ENCODE data around the gene RPRML. TPM values are rescaled to one million over a fixed set of nuclear protein-coding genes. Genes with fewer than 3 reads are reported as not detected.

The RPRML gene
- total RNA-seq, 1 experiment from 2014 or later: not detected

- H3K4me1 ChIP-seq (ENCODE audit: insufficient read depth, low read length, poor library complexity, severe bottlenecking): no peaks in the 10 kb centered on the region
- H3K4me3 ChIP-seq (ENCODE audit: low read depth, low read length, poor library complexity, severe bottlenecking): no peak overlapping the region
- ChIA-PET CTCF (no interaction called here), POLR2A (ENCODE audit: low non-redundant PET) (no interaction called here)
- TF ChIP-seq CTCF (conservative IDR thresholded peaks at IDR 0.05; ENCODE audit: low read depth, low read length) (no peak), EZH2 (IDR thresholded peaks at IDR 0.05; ENCODE audit: borderline replicate concordance, low read depth, low read length, poor library complexity, severe bottlenecking) (no peak)
- peaks cover 16% of the 10 kb centered on the region for H3K27me3 ChIP-seq (replicated peaks; ENCODE audit: insufficient read depth, low read depth, low read length, poor library complexity)
- DNase-seq (ENCODE audit: low spot score): no peak
- intact Hi-C loops (cut with micrococcal nuclease; ENCODE audit: unreplicated experiment): no loop called here
- no peaks in the 10 kb centered on the region for H3K36me3 ChIP-seq (ENCODE audit: insufficient read depth, low read length, poor library complexity, severe bottlenecking)
- BruUV-seq (replicated peaks): no TSS peak
- no peaks in the 10 kb centered on the region for H3K9me3 ChIP-seq (ENCODE audit: low read depth, low read length, poor library complexity, severe bottlenecking)
- H3K27ac ChIP-seq (ENCODE audit: low read depth, low read length, poor library complexity, severe bottlenecking): no peak overlapping the region
Measured at GRCh38 chr17:46984341-46984740, 5.3 kb upstream of the RPRML start.

GRCh38 chr17:46983782-46984181, 4.7 kb upstream of the RPRML start:
- no peak overlapping the region for H3K4me3 ChIP-seq (ENCODE audit: low read depth, low read length, poor library complexity, severe bottlenecking)
- H3K9me3 ChIP-seq (ENCODE audit: low read depth, low read length, poor library complexity, severe bottlenecking): no peaks in the 10 kb centered on the region
- TF ChIP-seq EZH2 (IDR thresholded peaks at IDR 0.05; ENCODE audit: borderline replicate concordance, low read depth, low read length, poor library complexity, severe bottlenecking) (no peak), CTCF (conservative IDR thresholded peaks at IDR 0.05; ENCODE audit: low read depth, low read length) (no peak)
- intact Hi-C loops (cut with micrococcal nuclease; ENCODE audit: unreplicated experiment): no loop called here
- H3K27me3 ChIP-seq (replicated peaks; ENCODE audit: insufficient read depth, low read depth, low read length, poor library complexity): peaks cover 22% of the 10 kb centered on the region
- H3K4me1 ChIP-seq (ENCODE audit: insufficient read depth, low read length, poor library complexity, severe bottlenecking): no peaks in the 10 kb centered on the region
- CTCF ChIA-PET: no interaction called here
- no peaks in the 10 kb centered on the region for H3K36me3 ChIP-seq (ENCODE audit: insufficient read depth, low read length, poor library complexity, severe bottlenecking)
- no peak overlapping the region for H3K27ac ChIP-seq (ENCODE audit: low read depth, low read length, poor library complexity, severe bottlenecking)
- DNase-seq (ENCODE audit: low spot score): no peak
- BruUV-seq (replicated peaks): no TSS peak
- POLR2A ChIA-PET (ENCODE audit: low non-redundant PET): no interaction called here

GRCh38 chr17:46982577-46982976, 3.5 kb upstream of the RPRML start:
- DNase-seq (ENCODE audit: low spot score): no peak
- intact Hi-C loops (cut with micrococcal nuclease; ENCODE audit: unreplicated experiment): no loop called here
- H3K9me3 ChIP-seq (ENCODE audit: low read depth, low read length, poor library complexity, severe bottlenecking): no peaks in the 10 kb centered on the region
- no peak overlapping the region for H3K27ac ChIP-seq (ENCODE audit: low read depth, low read length, poor library complexity, severe bottlenecking)
- ChIA-PET POLR2A (ENCODE audit: low non-redundant PET) (no interaction called here), CTCF (interaction anchor here (0.5 kb wide), 1 partner anchor 1135 kb away, joined by 5 read pairs; no protein-coding TSS in a partner anchor)
- H3K4me3 ChIP-seq (ENCODE audit: low read depth, low read length, poor library complexity, severe bottlenecking): no peak overlapping the region
- no TSS peak for BruUV-seq (replicated peaks)
- H3K36me3 ChIP-seq (ENCODE audit: insufficient read depth, low read length, poor library complexity, severe bottlenecking): no peaks in the 10 kb centered on the region
- H3K27me3 ChIP-seq (replicated peaks; ENCODE audit: insufficient read depth, low read depth, low read length, poor library complexity): peaks cover 34% of the 10 kb centered on the region
- H3K4me1 ChIP-seq (ENCODE audit: insufficient read depth, low read length, poor library complexity, severe bottlenecking): no peaks in the 10 kb centered on the region
- TF ChIP-seq CTCF (conservative IDR thresholded peaks at IDR 0.05; ENCODE audit: low read depth, low read length): no peak
- no peak for TF ChIP-seq EZH2 (IDR thresholded peaks at IDR 0.05; ENCODE audit: borderline replicate concordance, low read depth, low read length, poor library complexity, severe bottlenecking)
